Measurements from ENCODE around the gene CCL15. TPM values are rescaled to one million over a fixed set of nuclear protein-coding genes. Genes with fewer than 3 reads are reported as not detected.

CCL15 gene
- total and polyA plus RNA-seq, 2 of the 13 experiments (the other 11 are each of a cell fraction or from before 2014, with no cell fraction given): 29.2 to 45.9 TPM

GRCh38 chr17:35972066-35972465 is 29.3 kb downstream of the CCL15 start (continued):
- 0 out of 2 replicates have a peak, but pooled peaks have one; percentile 1 for TF ChIP-seq CTCF (CRISPR knock-in tag; IDR thresholded peaks at IDR 0.05)

GRCh38 chr17:35969558-35970380 is 31.6 kb downstream of the CCL15 start:
- Histone ChIP-seq H3K79me2 (ENCODE audit: insufficient read depth, low read length) (no peaks in the 10 kb centered on the region), H3K4me1 (ENCODE audit: insufficient read depth, low read length) (peaks cover 69% of the 10 kb centered on the region), H3K4me3 (replicated peaks in 1 of 3; ENCODE audit: insufficient read depth in 1 of 3, low read depth in 2 of 3, low read length in 3 of 3) (peak overlapping the region in 1 of 3 experiments; percentile 15; a peak in 2 of 6 replicates), H3K27ac (ENCODE audit: extremely low read length, insufficient read depth, low read length) (no peak overlapping the region), H4K20me1 (ENCODE audit: insufficient read depth, low read length) (no peaks in the 10 kb centered on the region), H3K27me3 (ENCODE audit: control insufficient read depth in 1 of 2, insufficient read depth in 2 of 2, low read length in 2 of 2) (no peaks in the 10 kb centered on the region), H2AFZ (ENCODE audit: low read length) (no peak overlapping the region), H3K4me2 (ENCODE audit: low read depth, low read length) (peak overlapping the region; percentile 45), H3K9me3 (ENCODE audit: low read length) (no peaks in the 10 kb centered on the region), H3K9ac (ENCODE audit: insufficient read depth, low read depth, low read length) (no peak overlapping the region), H3K36me3 (replicated peaks in 1 of 2; ENCODE audit: control insufficient read depth in 1 of 2, insufficient read depth in 2 of 2, low read length in 2 of 2) (no peaks in the 10 kb centered on the region)
- ChIA-PET CTCF (ENCODE audit: low intra/inter-chr PET ratio, low total read pairs) (interaction anchor here (0.7 to 3.6 kb wide), 5 partner anchors 12 to 179 kb away, joined by 5 to 38 read pairs (median 28); no protein-coding TSS in a partner anchor), POLR2A (interaction anchor here (0.7 to 5.9 kb wide), 8 partner anchors 12 to 177 kb away, joined by 3 to 197 read pairs (median 6); partner anchors contain the start of genes CCL15, CCL16, CCL23 and TAF15)
- WGBS (ENCODE audit: low lambda C conversion rate): 40% methylated on average over 6 of the region's 8 CpGs
- ATAC-seq (peak; percentile 36), DNase-seq (ENCODE audit: low spot score) (peak; percentile 82), FAIRE-seq (no peak)
- no TSS peak for BruUV-seq (replicated peaks)
- intact Hi-C loops (cut with micrococcal nuclease; ENCODE audit: unreplicated experiment): loop anchor here (1.0 kb wide), 3 partner anchors 40 to 180 kb away; no protein-coding TSS in a partner anchor
- in situ Hi-C loops (cut with HindIII; ENCODE audit: extremely low pct_ligation_motif_present, low pct_unique_long_range_greater_than_20kb): loop anchor here (5.0 to 25.0 kb wide), 4 partner anchors 38 to 518 kb away; partner anchors contain the start of gene ZNHIT3
- 0 out of 2 replicates have a peak, but pooled peaks have one; percentile 28 for TF ChIP-seq POGZ (CRISPR knock-in tag; IDR thresholded peaks at IDR 0.05)
- TF ChIP-seq SMAD1 (CRISPR knock-in tag; IDR thresholded peaks at IDR 0.05; ENCODE audit: borderline replicate concordance, low read depth): no peak
- peak; percentile 92 for TF ChIP-seq RAD21 (CRISPR knock-in tag; IDR thresholded peaks at IDR 0.05)
- no peak for TF ChIP-seq FOXA1 (IDR thresholded peaks at IDR 0.05)
- 0 out of 2 replicates have a peak, but pooled peaks have one; percentile 1 for TF ChIP-seq FOXA1 (CRISPR knock-in tag; IDR thresholded peaks at IDR 0.05)
- TF ChIP-seq CTCF (CRISPR knock-in tag; IDR thresholded peaks at IDR 0.05): peak; percentile 94
- 0 out of 2 replicates have a peak, but pooled peaks have one; percentile 32 for TF ChIP-seq KDM5B (CRISPR knock-in tag; IDR thresholded peaks at IDR 0.05; ENCODE audit: borderline replicate concordance)
- no peak for TF ChIP-seq ZNF562 (CRISPR knock-in tag; IDR thresholded peaks at IDR 0.05; ENCODE audit: borderline replicate concordance)
- no peak for TF ChIP-seq YY1 (IDR thresholded peaks at IDR 0.05; ENCODE audit: insufficient read depth, insufficient replicate concordance, low read depth, low read length)
- TF ChIP-seq ZNF790 (CRISPR knock-in tag; IDR thresholded peaks at IDR 0.05; ENCODE audit: borderline replicate concordance): 0 out of 2 replicates have a peak, but pooled peaks have one; percentile 49
- no peak for TF ChIP-seq NFIC (IDR thresholded peaks at IDR 0.05; ENCODE audit: low read length)
- TF ChIP-seq ELF3 (CRISPR knock-in tag; IDR thresholded peaks at IDR 0.05): 0 out of 2 replicates have a peak, but pooled peaks have one; percentile 18
- TF ChIP-seq MTERF4 (CRISPR knock-in tag; IDR thresholded peaks at IDR 0.05): 0 out of 2 replicates have a peak, but pooled peaks have one; percentile 37
- 0 out of 2 replicates have a peak, but pooled peaks have one; percentile 17 for TF ChIP-seq RNF2 (conservative IDR thresholded peaks at IDR 0.05; ENCODE audit: low read depth)
- TF ChIP-seq YEATS2 (CRISPR knock-in tag; IDR thresholded peaks at IDR 0.05; ENCODE audit: borderline replicate concordance): 0 out of 2 replicates have a peak, but pooled peaks have one; percentile 21
- peak; percentile 44; the same call in 1 of the 2 replicates for TF ChIP-seq MEIS2 (CRISPR knock-in tag; IDR thresholded peaks at IDR 0.05)
